Fibroblast of lung (primary cell): Measurements from ENCODE around the gene PXDN.

Experiments
- CTCF ChIP-seq, 2 donors: IDR thresholded peaks in 1 of 2; conservative IDR thresholded peaks in 1 of 2; 1 replicate in 1 of 2; 2 replicates in 1 of 2; pipeline ENCODE4 v1.5.1; 2011 to 2012; ENCODE audit warnings: low read length in 2 of 2, control low read depth in 1 of 2, inconsistent platforms in 1 of 2, low read depth in 1 of 2, mild to moderate bottlenecking in 1 of 2
- EZH2 ChIP-seq: IDR thresholded peaks from 2 replicates; pipeline ENCODE4 v1.5.1; 2012; ENCODE audit warnings: low read length, control low read depth, mild to moderate bottlenecking; ENCODE audit errors: missing control alignments

- TF ChIP-seq CTCF (conservative IDR thresholded peaks at IDR 0.05 in 1 of 2, IDR thresholded peaks at IDR 0.05 in 1 of 2; ENCODE audit: low read depth in 1 of 2, low read length in 2 of 2) (no peak), EZH2 (no peak)
These were observed 12.8 kb downstream of the PXDN start for GRCh38 chr2:1731447-1731962.
